Lower leg skin (tissue), 4 donors: ENCODE data around the gene FBXO3. TPM values are rescaled to one million over a fixed set of nuclear protein-coding genes. Genes with fewer than 3 reads are reported as not detected.

ENCODE experiments used
- DNase-seq, 2 donors: peaks; one replicate each; pipeline ENCODE4 v3.0.0-alpha.2; 2019; ENCODE audit warnings: low spot score in 2 of 2
- H3K4me3 ChIP-seq: fragments of 200-600 bp; sonication (generic); 2 replicates; pipeline ENCODE4 v1.5.1; 2017; ENCODE audit warnings: mild to moderate bottlenecking, low read depth; ENCODE audit not compliant: poor library complexity, severe bottlenecking
- POLR2A ChIP-seq, 2 donors: fragments of 450-650 bp; IDR thresholded peaks; one replicate each; pipeline ENCODE4 v1.6.1; 2016 to 2017; ENCODE audit warnings: antibody characterized with exemption in 2 of 2, mild to moderate bottlenecking in 1 of 2, moderate library complexity in 1 of 2
- WGBS, 2 donors: methylation state at CpG; one replicate each; pipeline ENCODE4 v1.1.5; 2018; 5-methylcytosine and 5-hydroxymethylcytosine counted together
- intact Hi-C: fragments of 100-400 bp; cut with DNase I; formaldehyde crosslinking; loops from one replicate; pipeline ENCODE4 v1.15.0; 2023; ENCODE audit warnings: low total_unique reads
- total RNA-seq, 4 donors: library from RNA; depleted of rRNA; stranded (reverse); fragments of >200 nt; gene quantifications; one replicate each; pipeline ENCODE4 v1.1.0, GENCODE V29; 2016
- TF ChIP-seq, protein P1 (sequence below), 3 donors: fragments of 450-650 bp; IDR thresholded peaks; one replicate each; pipeline ENCODE4 v1.5.1; 2016; ENCODE audit warnings: antibody characterized with exemption in 3 of 3, mild to moderate bottlenecking in 3 of 3, moderate library complexity in 2 of 3

The FBXO3 gene
- total RNA-seq, 4 donors from 2014 or later, result 36.5 to 52.3 (median 48.0) TPM

DNA sequence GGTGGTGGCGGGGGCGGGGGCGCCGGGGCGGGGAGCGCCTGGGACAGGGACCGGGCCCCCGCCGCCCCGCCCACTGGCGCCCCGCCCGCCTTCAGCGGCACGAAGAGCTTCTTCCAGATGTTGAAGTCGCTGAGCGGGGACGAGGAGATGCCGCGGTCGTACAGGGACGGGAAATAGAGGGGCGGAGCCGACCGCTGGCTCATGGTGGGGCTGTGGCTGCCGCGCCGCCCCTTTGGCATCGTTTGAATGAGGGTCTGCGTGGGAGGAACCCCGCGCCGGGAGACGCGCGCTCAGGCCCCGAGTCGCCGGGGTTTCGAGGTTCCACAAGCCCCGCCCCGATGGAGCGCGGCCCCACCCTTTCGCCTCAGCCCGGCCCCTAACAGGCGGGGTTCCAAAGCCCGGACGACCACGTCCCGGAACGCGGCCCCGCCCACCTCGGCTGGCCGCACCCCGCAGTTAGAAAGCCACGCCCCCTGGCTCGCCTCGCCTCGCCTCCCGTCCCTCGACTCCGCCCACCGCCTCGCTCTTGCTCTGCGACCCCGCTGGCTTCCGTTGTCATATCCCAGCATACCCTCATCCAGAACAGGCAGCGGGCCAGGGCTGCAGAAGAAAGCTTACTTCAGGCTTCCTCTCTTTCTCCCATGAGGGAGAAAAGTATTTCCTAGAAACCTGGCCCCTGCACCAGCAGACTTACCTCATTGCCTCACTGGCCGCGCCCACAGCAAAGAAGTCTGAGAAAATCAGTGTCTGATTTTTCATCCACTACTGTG is 73.6 kb downstream of the FBXO3 start, which contains the start of gene C11orf91:
TSS of gene C11orf91 (minus strand) at position 325 of the 770 bp plus-strand sequence. CDS start at position 239, 86 bp downstream.
- WGBS, 2 donors, result 0% methylated on average over 36 to 49 of the region's 72 CpGs
- intact Hi-C loops, result no loop called here
- DNase-seq, result peak; percentile 96 to 99
- no peak for TF ChIP-seq POLR2A (IDR thresholded peaks at IDR 0.05)
- TF ChIP-seq, protein P1, sequence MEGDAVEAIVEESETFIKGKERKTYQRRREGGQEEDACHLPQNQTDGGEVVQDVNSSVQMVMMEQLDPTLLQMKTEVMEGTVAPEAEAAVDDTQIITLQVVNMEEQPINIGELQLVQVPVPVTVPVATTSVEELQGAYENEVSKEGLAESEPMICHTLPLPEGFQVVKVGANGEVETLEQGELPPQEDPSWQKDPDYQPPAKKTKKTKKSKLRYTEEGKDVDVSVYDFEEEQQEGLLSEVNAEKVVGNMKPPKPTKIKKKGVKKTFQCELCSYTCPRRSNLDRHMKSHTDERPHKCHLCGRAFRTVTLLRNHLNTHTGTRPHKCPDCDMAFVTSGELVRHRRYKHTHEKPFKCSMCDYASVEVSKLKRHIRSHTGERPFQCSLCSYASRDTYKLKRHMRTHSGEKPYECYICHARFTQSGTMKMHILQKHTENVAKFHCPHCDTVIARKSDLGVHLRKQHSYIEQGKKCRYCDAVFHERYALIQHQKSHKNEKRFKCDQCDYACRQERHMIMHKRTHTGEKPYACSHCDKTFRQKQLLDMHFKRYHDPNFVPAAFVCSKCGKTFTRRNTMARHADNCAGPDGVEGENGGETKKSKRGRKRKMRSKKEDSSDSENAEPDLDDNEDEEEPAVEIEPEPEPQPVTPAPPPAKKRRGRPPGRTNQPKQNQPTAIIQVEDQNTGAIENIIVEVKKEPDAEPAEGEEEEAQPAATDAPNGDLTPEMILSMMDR (IDR thresholded peaks at IDR 0.05), result no peak
- peak within 1 kb of the TSS; percentile 24 for H3K4me3 ChIP-seq

DNA sequence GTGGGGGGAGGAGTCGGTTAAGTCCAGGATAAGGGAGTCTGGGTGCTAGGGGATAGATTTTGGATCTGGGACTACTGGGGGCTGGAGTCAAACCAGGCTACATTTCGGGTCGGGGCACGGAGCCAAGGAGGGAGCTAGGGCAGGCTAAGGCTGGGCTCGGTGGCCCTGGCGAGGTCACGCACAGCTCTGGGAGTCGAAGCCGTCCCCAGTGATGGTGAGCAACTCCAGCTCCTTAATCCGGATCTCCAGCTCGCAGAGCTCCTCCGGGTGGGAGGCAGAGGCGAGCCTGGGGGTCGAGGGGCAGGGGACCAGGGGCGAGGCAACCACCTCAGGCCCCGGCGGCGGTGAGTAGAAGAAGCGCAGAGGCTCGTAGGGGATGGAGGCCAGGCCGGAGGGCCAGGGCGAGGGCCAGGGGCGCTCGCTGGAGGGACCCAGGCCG is 74.2 kb downstream of the FBXO3 start:
- WGBS, 2 donors, result 26 to 41% methylated on average over 14 to 25 of the region's 25 CpGs
- H3K4me3 ChIP-seq, result peak overlapping the region; percentile 4
- TF ChIP-seq, protein P1 (IDR thresholded peaks at IDR 0.05), result no peak
- TF ChIP-seq POLR2A (IDR thresholded peaks at IDR 0.05), result no peak
- peak in 1 of 2 donors; percentile 93 for DNase-seq
- intact Hi-C loops, result no loop called here

DNA sequence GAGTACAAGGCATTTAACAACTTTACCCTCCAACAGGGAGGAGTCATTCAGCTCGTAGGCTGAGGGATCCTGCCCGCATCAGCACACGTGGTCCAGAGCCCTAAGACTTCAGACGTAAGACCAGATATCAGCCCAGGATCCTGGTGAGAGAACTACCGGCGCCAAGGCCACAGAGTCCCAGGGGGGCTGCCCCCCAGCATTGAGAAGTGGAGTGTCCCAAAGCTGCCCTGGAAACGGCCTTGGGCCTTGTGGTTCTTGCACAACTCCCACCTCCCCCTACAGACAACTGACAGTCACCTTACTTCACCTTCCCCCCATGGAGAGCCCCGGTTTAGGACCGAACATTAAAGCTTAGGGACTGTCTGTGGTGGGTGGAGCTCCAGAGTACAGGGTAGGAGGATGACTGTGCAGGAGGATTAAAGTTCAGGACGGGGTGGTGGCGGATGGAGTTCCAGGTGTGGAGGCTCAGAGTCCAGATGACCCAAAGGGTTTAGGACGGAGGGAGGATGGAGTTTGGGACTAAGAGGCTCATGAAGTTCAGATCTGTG is 74.7 kb downstream of the FBXO3 start:
- TF ChIP-seq, protein P1 (IDR thresholded peaks at IDR 0.05), result peak in 1 of 3 donors; percentile 14
- TF ChIP-seq POLR2A (IDR thresholded peaks at IDR 0.05), result no peak
- DNase-seq, result no peak
- H3K4me3 ChIP-seq, result no peak overlapping the region
- intact Hi-C loops, result no loop called here
- WGBS, 2 donors, result 67 to 78% methylated on average over 12 of the region's 12 CpGs

DNA sequence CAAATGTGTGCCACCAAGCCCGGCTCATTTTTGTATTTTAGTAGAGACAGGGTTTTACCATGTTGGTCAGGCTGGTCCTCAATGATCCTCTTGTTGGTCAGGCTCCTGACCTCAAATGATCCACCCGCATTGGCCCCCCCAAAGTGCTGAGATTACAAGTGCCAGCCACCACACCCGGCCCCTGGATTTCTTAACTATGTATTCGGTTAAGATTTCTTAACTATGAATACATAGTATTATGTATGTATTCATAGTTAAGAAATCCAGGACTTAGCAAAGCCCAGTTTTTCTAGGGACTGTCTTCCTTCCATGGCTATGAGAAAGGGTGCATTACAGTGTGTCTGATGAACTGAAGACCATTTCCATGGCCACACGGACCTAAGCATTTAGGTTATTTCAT is 75.4 kb downstream of the FBXO3 start:
- TF ChIP-seq, protein P1 (IDR thresholded peaks at IDR 0.05), result no peak
- no peak for TF ChIP-seq POLR2A (IDR thresholded peaks at IDR 0.05)
- WGBS, 2 donors, result 80 to 84% methylated on average over 5 of the region's 5 CpGs
- no peak for DNase-seq
- H3K4me3 ChIP-seq, result no peak overlapping the region
- intact Hi-C loops, result no loop called here

DNA sequence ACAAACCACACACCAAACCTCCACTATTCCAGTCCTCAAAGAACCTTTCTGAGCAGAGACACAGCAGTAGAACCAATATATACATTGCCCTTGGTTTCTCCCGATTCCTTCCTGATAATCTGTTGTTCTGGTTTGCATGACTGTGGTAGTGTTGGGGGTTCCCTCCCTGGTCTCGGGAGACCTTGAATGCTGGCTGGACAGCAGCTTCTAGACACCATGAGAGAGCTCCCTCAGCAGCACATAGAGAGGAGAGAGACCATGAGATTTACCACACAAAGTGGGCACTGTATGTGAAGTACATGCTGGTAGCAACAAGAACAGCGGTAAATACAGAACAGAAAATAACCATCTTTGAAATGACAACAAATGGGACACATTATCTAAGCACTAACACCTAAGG is 76.3 kb downstream of the FBXO3 start:
- intact Hi-C loops, result no loop called here
- no peak for DNase-seq
- no peak overlapping the region for H3K4me3 ChIP-seq
- TF ChIP-seq, protein P1 (IDR thresholded peaks at IDR 0.05), result no peak
- no peak for TF ChIP-seq POLR2A (IDR thresholded peaks at IDR 0.05)
- WGBS, 2 donors, result 67 to 84% methylated on average over 3 of the region's 3 CpGs
